Nucleus accumbens (tissue), 56 donors: ENCODE data around the gene SNX9.

Source experiments
- DNase-seq, 56 donors: peaks; one replicate each; lab custom pipeline; 2025; lab: John Stamatoyannopoulos, UW

The SNX9 gene

GRCh38 chr6:157800420-157801237 lies 22.4 kb upstream of the SNX9 start:
- no peak for DNase-seq

DNA sequence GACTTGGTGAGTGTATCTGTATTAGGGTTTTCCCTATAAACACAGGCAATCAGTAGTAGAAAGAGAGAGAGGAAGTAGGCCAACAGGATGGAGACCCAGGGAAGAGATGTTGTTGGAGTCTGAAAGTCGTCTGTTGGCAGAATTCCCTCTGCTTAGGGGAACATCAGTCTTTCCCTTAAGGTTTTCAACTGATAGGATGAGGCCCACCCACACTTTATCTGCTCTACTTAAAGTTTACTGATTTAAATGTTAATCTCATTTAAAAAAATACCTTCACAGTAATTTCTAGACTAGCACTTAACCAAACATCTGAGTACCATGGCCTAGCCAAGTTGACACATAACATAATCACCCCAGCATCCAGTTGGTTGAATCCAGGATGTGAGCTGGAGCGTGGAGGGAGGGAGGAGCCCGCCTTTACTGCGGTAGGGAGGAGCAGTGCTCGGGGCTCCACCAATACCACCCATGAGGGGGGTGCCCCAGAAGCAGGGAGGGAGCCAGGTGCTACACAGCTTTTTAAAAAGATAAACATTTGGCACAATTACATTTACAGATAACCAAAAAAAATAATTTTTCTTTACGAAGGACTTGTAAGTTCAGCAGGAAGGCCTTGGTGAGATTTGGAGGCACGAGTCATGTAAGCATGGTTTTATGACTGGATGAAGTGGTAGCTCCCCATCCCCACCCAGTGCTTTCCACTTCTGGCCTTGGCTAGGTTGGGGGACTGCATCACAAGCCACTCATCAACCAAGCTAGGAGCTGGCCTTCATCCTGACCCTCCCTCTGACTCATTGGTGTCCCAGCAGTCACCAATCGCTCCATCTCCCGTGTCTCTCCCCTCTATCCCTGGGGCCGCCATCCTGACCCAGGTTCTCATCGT lies 18.4 kb upstream of the SNX9 start:
- no peak for DNase-seq

DNA sequence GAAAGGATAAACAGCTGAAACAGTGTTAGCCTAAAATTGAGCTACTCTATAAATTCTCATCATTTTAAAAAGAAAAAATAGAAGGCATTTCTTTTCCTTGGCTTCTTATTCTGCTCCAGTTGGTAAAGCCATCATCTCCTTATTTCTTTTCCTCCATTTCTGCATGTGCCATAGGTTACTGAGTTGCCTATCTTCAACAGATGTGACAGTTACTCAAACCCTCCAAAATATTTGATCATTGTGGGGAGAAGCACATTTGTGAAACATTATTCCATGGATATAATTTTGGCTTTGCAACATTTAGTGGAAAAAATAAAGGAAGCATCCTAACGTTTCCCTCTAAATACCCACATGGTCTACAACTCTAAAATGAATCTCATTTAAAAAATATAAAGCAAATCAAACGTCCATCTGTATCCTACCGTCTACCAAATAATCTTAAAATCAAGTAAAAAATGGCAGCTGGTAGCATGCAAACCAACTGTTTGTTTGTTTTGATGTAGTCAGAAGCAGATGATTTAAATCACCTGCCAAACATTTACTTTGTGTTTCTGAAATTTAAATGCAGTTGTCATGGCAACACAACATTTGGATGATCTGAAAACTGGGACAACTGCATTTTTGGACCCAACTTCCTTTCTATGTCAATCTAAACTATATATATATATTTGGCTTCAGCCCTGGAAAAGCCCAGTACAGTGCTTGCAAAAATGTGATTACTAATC lies 16.8 kb upstream of the SNX9 start:
- no peak for DNase-seq

- DNase-seq: no peak
These were observed 16.2 kb upstream of the SNX9 start for GRCh38 chr6:157806856-157807215.

DNA sequence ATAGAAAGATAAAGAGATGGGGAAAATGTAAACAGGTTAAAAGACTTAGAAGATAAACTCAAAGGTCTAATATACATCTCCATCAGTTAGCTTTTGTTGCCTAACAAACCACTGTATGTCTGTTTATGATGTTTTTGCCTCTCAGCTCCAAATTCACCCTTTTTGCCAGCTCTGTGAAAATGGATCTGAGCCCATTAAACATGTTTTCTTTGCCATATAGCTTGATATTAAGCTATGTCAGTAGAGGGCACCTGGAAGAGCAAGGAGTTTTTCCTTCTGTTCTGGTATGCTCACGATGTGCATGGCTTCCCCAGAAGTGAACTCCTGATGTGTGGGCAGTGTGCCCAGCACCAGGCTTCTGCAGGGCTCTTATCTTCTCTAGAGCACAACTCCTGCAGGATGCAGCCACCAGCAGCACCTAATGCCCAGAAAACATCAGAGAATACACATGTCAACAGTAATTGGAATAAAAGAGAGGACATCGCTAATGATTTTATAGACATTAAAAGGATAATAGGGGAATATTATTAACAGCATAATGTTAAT lies 14.6 kb upstream of the SNX9 start:
- DNase-seq: no peak

GRCh38 chr6:157809613-157810012 lies 13.4 kb upstream of the SNX9 start:
- no peak for DNase-seq

- no peak for DNase-seq
These were observed 11.9 kb upstream of the SNX9 start for GRCh38 chr6:157811137-157811475.

DNA sequence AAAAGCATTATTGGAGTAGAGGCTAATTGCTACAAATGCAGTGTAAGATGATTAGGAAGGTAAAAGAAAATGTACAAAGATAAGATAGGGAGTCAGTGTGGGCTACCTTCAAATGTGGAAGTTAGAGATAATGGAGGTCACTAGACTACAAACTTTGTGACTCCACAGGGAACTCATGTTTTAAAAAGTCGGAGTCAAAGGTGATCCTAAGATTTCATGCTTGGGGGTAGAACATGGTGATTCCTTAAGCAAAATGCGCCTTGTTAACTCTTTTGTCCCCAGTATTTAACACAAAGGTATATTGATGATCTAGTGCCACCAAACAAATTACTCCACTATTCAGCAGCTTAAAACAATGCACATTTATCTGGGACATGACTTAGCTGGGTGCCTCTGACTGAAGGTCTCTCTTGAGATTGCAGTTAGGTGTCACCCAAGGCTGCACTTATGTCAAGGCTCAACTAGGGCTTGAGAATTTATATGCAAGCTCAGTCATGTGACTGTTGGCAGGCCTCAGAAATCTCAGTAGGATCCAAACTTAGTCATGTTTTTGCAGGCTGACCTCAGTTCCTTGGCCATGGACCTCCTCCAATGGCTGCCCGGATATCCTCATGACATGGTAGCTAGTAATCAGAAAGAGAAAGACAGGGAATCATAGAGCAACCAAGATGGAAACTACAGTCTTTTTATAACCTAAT lies 11.4 kb upstream of the SNX9 start:
- no peak for DNase-seq

GRCh38 chr6:157812425-157813171 lies 10.4 kb upstream of the SNX9 start:
- DNase-seq: no peak

GRCh38 chr6:157813191-157813590 lies 9.9 kb upstream of the SNX9 start:
- no peak for DNase-seq

- no peak for DNase-seq
These were observed 9.1 kb upstream of the SNX9 start for GRCh38 chr6:157813750-157814455.

- no peak for DNase-seq
These were observed 8.2 kb upstream of the SNX9 start for GRCh38 chr6:157814883-157815282.

- no peak for DNase-seq
These were observed 1.6 kb upstream of the SNX9 start for GRCh38 chr6:157821342-157822033.

DNA sequence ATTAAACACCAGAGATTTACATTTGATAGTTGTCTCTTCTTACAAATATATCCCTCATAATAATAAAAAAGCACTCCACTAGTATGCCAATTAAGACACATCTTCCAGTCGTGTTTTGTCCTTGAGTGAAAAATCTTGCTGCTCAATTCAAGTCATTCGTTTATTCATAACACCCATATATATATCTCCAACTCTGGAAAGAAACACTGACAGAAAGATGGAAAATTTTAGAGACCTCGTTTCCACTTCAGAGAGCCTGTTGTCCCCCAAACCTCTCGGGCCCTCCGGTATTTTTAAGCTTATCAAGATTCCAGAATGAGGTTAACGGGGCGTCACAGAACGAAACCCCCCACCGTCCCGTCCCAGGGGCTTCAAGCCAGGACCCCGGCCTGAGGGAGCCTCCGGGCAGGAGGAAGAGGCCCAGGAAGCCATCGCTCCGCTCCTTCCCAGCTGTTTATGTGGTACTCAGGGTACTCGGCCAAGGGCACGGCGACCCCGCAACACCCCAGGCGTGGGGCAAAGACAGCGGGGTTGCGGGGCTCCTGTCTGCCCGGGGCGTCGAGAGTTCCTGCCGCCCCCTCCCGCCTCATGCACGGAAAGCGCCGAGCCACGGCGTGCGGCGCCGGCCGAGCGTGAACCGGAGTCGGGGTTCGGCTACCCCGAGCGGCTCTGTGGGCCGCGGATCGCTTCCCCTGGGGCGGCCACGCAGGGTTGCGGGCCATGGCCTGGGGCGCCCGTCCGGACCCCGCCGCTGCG lies 623 bp upstream of the SNX9 start:
- DNase-seq: peak in 25 of 56 donors; percentile 23 to 75 (median 53)

DNA sequence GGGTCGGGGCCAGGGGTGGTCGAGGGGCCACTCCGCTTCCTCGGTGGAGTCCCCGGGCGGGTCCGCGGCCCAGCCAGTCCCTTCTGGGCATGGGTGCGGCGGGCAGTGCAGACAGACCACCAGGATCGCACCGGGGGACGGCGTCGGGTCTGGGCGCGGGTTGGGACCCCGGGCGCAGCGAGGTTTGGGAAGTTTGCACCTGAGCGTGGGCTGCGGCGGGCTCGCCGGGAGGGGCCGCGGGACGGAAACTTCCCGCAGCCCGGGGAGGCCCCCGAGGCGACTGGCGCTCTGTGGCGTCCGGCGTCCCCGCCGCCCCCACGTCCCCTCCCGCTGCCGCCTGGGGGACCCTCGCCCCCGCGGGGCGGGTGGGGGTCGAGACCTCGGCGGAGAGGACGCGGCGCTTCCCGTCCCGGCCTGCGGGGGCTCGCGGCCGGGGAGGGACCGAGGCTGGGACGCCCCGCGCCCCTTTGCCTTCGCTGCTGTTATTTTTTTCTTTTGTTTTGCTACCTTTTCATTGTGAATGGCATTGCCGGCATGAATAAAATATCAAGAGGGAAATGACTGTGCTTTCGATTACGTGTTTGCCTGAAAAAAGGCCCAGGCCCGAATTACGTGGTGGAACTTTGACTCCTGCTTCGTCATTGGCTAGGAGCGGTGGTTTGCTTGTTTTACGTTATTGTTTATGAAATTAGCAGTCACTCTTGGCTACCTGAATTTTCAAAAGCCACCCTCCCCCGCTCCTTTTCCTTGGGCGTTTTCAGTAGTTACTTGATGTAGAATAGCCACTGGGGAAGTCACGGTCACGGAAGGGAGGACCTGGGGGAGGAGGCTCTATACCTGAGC lies 703 bp downstream of the SNX9 start:
- DNase-seq: peak in 27 of 56 donors; percentile 5 to 64 (median 36)

GRCh38 chr6:157825243-157825904 lies 2.3 kb downstream of the SNX9 start:
- no peak for DNase-seq
